T47D (cell line): ENCODE measurements around the gene MEPCE.
A peak's percentile ranks its signal among the peaks of the same experiment; 100 is the strongest.

ENCODE experiments used
- DNase-seq, 2 experiments: peaks; one replicate each; pipeline versions ENCODE4 v3.0.0 to v3.0.0-alpha.2; 2011 to 2012; ENCODE audit warnings: low read depth in 1 of 2, low spot score in 1 of 2
- JUND ChIP-seq: IDR thresholded peaks from 2 replicates; pipeline ENCODE4 v1.6.1; 2012; ENCODE audit warnings: low read depth
- in situ Hi-C: cut with HindIII; loops from 2 replicates; pipeline ENCODE4 v1.10.0; 2016; ENCODE audit warnings: low sequenced_read_pairs, low pct_unique_long_range_greater_than_20kb

MEPCE gene

DNA sequence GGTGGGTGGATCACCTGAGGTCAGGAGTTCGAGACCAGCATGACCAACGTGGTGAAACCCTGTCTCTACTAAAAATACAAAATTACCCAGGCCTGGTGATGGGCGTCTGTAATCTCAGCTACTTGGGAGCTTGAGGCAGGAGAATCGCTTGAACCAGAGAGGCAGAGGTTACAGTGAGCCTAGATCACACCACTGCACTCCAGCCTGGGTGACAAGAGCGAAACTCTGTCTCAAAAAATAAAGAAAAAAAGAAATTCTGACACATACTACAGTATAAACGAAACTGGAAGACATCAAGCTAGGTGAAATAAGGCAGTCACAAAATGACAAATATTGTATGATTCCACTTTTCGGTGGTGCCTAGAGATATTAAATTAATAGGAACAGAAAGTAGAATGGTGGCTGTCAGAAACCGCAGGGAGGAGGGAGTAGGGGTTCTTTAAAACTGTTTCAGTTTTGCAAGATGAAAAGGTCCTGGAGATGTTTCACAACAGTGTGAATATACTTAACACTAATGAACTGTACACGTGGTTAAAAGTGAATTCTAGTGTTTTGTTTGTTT is 33.1 kb upstream of the MEPCE start:
- no peak for DNase-seq
- no peak for TF ChIP-seq JUND
- in situ Hi-C loops, result no loop called here

DNA sequence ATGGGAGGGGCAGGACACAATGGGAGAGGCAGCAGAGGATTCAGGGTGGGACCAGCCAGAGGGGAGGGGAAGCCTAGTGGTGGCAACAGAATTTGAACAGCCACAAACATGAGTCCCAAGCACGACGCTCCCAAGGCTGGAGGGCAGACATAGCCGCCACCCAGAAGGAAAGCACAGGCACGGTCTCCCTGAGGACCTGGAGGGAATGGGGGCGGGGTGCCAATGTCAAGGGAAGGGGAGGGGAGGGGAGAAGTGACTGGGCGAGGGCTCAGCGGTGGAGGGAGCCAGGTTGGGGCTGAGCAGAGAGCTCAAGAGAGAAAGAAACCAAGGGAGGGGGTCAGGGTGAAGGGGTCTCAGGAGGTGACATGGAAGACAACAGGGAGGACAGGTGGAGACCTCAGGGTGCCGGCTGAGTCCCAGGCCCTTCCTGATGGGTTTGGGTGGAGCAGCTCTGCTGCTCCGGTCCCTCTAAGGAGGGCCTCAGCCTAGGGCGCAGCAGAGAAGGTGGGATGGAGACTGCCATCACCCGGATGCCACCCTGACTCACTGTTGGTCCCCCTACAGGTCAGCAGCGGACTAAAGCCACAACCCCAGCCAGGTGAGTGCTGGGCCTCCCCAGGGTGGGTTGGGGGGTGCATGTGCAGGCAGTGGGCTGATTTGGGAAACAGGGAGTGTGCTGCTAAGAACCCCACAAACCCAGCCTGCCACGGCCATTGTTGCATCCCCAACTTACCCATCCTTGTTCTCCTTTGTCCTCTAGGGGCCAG is 32.1 kb upstream of the MEPCE start:
- TF ChIP-seq JUND, result no peak
- no peak for DNase-seq
- in situ Hi-C loops, result no loop called here

DNA sequence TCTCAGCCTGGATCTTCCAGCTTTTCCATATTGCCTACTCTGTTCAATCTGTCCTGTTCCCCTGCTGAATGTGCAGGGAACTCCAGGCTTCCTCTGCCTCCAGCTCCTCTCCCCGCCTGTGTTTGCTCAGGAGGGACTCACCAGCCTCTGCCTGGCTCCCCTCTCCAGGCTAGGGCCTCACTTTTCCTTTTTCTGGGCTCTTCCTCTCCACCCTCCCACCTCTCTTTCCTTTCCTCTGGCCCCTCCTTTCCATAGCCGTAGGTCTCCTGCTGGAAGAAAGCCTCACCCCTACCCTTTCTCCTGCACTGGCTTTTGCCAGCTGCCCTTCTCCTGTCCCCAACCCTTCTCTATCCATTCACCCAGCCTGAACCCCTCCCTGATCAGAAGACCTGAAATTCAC is 31.4 kb upstream of the MEPCE start:
- no peak for DNase-seq
- no peak for TF ChIP-seq JUND
- in situ Hi-C loops, result no loop called here

DNA sequence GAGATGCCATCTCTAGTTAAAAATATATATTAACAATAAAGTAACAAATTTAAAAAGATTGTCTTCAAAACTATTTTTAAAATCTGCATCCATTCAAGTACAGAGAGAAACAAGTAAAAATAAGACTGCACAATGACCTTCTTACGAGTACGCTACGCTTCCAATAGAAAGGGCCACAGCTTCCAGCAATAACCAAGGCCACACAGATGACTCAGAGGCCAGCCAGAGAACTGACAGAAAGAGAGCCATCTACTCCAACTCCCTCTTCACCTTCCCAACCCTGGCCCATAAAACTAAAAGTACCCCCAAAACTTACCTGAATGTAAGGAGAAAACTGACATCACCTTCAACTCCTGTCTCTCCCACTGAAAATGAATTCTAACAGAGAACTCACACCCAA is 29.6 kb upstream of the MEPCE start:
- in situ Hi-C loops, result no loop called here
- no peak for DNase-seq
- no peak for TF ChIP-seq JUND

DNA sequence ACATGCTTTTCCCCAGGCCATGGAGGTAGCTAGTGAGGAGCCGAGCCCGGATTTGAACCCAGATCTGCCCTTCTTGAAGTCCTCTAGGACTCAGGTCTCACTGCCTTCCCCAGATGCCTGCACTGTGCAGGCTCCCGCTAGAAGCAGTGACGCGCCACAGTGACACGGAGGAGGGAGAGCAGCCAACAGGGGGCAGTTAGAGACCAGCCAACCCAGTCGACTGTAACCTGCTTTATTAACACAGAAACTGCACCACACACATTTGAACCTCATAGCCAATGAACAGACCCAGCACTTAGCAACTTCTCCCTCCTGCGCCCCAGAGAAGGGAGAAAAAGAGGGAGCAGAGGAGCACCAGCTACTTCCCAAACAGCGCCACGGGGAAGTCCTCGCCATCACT is 29.0 kb upstream of the MEPCE start:
- in situ Hi-C loops, result no loop called here
- DNase-seq, result no peak
- no peak for TF ChIP-seq JUND

DNA sequence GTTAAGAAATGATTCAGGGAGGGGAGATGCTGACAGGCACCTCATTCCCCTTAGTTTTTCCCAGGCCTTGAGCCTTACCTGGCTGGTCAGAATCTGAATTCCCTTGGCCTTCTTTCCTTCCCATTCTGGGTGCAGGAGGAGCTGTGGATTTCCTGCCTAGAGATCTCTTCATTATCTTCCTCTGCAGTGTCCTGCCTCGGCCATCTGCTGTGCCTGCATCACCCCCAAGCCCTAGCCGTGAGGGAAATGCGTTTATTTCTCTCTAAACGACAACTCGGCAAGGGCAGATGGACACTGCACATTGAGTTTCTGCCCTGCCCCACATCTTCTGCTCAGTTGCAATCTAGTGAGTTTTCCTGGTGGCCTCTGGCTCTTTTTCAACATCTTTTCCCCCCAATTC is 27.8 kb upstream of the MEPCE start:
- DNase-seq, result no peak
- no peak for TF ChIP-seq JUND
- in situ Hi-C loops, result no loop called here

DNA sequence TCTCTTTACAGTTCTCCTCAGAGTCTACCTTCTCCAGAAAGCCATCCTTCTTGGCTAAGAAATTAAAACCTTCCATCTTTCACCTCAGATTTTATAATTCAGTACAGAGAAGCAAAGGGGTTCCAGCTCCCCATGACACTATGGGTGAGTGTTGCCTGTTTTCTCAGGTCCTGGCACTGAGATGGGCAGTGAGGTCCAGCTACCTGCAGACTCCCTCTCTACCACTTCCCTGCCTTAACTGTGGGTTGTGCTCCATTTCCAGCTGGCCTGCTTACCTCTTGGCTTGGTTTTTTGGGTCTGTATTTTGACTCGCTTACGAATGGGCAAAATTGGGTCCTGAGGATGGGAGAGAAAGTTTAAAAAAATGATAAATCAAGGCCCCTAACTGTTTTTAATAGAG is 27.4 kb upstream of the MEPCE start:
- TF ChIP-seq JUND, result no peak
- no peak for DNase-seq
- in situ Hi-C loops, result no loop called here

DNA sequence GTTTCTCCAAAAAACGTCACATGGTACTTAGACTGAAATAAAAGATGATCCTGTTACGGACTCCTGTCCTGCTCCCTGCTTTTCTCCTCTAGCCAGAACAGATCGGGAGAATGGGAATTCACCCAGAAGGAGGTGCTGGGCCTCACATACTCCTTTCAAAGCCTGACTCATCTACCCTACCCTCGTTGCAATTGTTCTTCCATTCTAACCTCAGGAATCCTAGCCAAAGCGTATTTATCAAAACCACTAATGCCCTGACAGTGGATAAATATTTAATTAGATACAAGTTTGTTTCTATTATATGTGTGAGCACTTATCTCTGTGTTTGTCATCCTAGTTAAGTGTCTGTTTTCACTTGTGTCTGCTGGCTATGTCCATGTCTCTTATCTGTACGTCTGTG is 22.9 kb upstream of the MEPCE start:
- in situ Hi-C loops, result no loop called here
- TF ChIP-seq JUND, result no peak
- peak in 1 of 2 experiments; percentile 6 for DNase-seq

DNA sequence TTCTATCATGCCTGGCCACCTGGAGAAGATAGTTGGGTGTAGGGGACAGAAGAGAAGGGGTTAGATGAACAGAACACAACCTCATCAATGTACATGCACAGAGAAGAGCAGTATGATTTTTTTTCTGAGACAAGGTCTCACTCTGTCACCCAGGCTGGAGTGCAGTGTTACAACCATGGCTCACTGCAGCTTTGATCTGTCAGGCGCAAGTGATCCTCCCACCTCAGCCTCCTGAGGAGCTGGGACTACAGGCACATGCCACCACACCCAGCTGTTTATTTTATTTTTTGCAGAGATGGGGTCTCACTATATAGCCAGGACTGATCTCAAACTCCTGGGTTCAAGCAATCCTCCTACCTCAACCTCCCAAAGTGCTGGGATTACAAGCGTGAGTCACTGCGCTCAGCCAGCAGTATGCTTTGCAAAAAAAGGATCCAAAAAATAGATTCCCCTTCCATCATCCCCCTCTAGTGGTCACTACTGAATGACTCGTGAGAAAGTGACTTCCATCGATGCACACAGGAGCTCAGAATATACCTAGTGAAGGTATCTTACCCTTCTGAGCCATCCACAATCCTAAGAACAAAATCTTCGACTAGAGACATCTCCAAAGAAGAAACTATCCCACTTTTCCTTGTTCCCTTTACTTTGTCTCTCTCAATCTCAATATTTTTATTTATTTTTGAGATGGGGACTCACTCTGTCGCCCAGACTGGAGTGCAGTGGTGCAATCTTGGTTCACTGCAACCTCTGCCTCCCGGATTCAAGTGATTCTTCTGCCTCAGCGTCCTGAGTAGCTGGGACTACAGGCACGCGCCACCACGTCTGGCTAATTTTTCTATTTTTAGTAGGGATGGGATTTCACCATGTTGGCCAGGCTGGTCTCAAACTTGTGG is 22.1 kb upstream of the MEPCE start:
- TF ChIP-seq JUND, result no peak
- in situ Hi-C loops, result no loop called here
- DNase-seq, result peak; percentile 27 to 72

DNA sequence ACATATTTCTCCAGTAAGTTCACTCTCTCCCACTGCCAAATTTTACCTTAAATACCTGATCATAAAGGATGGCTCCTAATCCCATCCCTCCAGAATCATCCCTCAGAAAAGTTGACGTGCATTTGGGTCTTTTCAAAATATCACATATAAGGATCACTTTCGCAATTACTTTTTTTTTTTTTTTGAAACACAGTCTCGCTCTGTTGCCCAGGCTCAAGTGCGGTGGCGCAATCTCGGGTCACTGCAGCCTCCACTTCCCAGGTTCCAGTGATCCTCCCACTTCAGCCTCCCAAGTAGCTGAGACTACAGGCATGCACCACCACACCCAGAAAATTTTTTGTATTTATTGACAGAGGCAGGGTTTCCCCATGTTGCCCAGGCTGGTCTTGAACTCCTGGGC is 18.5 kb upstream of the MEPCE start:
- in situ Hi-C loops, result no loop called here
- no peak for TF ChIP-seq JUND

DNA sequence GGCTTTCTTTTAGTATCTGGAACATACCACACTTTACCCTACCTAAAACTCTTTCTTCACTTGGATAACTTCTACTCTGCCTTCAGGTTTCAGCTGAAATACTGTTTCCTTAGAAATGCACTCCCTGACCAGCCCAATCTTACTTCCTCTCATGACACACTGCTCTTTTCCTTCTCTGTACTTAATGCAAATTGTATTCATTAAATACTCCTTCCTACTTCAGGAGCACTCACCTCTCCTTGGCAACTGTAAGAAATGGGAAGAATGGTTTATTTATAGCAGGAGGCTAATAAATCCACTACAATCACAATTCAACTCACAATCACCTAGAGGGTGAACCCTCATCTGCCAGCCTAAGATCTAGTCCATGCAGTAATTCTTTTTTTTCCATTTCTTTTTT is 16.3 kb upstream of the MEPCE start:
- TF ChIP-seq JUND, result no peak
- in situ Hi-C loops, result no loop called here
- no peak for DNase-seq

More for the DNA sequence above, 18.5 kb upstream of the MEPCE start:
- DNase-seq, result no peak

DNA sequence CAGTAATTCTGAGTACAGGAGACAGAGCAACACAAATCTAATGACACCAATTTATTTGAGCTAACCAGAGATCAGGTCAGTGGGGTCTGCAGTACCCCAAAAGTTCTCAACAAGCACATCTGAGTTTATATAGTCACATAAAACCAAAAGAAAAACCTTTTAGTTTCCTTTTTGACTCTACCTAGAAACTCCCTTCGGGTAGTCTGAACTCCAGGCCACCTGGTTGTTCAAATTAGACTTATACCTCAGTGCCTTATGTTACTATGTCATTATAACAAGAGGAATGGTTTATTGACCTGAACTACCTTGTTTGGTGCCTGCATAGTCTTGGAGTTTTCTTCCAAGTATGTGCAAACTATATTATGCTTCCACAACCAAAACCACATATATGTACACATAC is 15.7 kb upstream of the MEPCE start:
- no peak for TF ChIP-seq JUND
- no peak for DNase-seq

DNA sequence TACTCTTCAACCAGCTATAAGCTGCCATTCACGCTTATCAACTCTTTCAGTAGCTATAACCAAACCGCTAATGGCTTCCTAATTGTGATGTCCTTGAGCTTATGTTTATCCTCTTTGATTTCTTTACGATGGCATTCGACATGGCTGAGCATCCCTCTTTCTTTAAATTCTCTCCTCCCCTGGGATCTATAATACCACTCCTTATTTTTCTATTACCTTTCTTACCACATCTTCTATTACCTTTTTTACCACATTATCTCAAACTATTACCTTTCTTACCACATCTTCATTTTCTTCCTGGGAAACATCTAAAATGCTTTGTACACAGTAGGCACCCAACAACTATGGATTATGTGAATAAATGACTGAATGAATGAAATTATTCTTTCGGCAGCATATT is 14.2 kb upstream of the MEPCE start:
- TF ChIP-seq JUND, result no peak
- in situ Hi-C loops, result no loop called here
- DNase-seq, result no peak

More for the DNA sequence above, 15.7 kb upstream of the MEPCE start:
- in situ Hi-C loops, result no loop called here
